ENCODE measurements around the gene NME2. TPM values are rescaled to one million over a fixed set of nuclear protein-coding genes. Genes with fewer than 3 reads are reported as not detected.

The NME2 gene
- total RNA-seq, 2 donors from 2014 or later: 219 to 256 TPM

DNA sequence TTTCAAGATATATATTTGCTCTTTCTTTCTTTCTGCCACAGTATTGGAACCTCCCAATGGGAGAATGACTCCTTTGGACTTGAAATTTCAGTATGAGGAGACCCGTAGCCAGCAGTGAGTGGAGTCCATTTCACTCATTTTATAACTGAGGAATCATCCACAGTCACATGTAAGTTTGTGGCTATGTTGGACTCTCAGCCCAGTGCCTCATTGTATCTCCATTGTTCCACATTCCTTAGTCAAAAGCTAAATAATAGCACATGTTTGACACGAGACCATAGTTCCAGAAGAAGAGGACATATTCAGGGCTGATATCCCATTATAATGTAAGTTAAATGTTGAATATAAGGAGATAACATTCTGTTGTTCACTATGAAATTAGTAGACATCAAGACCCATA, 32.8 kb upstream of the NME2 start:
- Mint-ChIP-seq H3K4me3 (no peak overlapping the region), H3K36me3 (ENCODE audit: low read depth) (peaks cover 3% of the 10 kb centered on the region), H3K27ac (no peak overlapping the region), H3K4me1 (no peaks in the 10 kb centered on the region), H3K27me3 (no peaks in the 10 kb centered on the region)
- ATAC-seq (no peak), DNase-seq (no peak)
- H3K9me3 ChIP-seq (ENCODE audit: control insufficient read depth, low read length, poor library complexity, severe bottlenecking): no peaks in the 10 kb centered on the region

DNA sequence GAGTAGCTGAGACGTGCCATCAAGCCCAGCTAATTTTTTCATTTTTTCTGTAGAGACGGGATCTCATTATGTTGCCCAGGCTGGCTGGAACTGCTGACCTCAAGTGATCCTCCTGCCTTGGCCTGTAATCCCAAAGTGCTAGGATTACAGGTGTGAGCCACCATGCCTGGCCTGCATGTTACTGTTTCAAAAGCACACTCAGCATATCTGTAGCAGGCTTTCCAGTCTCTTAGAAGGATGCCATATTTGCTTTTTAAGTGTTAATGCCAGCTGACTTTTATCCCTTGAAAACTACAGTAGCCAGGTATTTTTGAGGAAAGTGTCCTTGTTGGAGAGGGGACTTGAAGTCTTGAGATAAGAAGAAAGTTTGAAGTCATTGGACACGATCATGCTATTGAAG, 30.3 kb upstream of the NME2 start:
- no peak overlapping the region for H3K27ac Mint-ChIP-seq
- H3K9me3 ChIP-seq (ENCODE audit: control insufficient read depth, low read length, poor library complexity, severe bottlenecking): no peaks in the 10 kb centered on the region
- DNase-seq (no peak), ATAC-seq (no peak)
- no peaks in the 10 kb centered on the region for H3K27me3 Mint-ChIP-seq
- no peaks in the 10 kb centered on the region for H3K4me1 Mint-ChIP-seq
- H3K36me3 Mint-ChIP-seq (ENCODE audit: low read depth): peaks cover 3% of the 10 kb centered on the region
- no peak overlapping the region for H3K4me3 Mint-ChIP-seq

DNA sequence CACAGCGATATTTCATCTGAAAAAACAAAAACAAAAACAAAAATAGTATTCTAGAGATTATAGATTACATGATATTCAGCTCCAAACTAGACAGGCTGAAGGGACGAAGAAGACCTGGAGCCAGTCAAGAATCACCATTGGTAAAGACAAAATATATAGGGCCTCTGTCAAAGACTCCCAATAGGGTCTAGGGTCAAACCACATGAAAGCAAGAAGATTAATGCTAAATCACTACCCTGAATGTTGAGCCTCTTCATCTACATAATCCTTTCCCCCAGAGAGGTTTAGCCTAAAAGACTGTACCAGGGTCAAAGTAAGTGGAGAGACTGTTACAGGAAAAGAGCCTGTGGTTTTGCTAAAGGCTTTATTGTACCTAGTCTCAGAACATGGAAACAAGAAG, 23.6 kb upstream of the NME2 start:
- H3K9me3 ChIP-seq (ENCODE audit: control insufficient read depth, low read length, poor library complexity, severe bottlenecking): no peaks in the 10 kb centered on the region
- H3K36me3 Mint-ChIP-seq (ENCODE audit: low read depth): peaks cover 1% of the 10 kb centered on the region
- no peak for DNase-seq
- no peaks in the 10 kb centered on the region for H3K27me3 Mint-ChIP-seq
- no peak for ATAC-seq
- H3K27ac Mint-ChIP-seq: no peak overlapping the region
- H3K4me1 Mint-ChIP-seq: peaks cover 2% of the 10 kb centered on the region
- no peak overlapping the region for H3K4me3 Mint-ChIP-seq

DNA sequence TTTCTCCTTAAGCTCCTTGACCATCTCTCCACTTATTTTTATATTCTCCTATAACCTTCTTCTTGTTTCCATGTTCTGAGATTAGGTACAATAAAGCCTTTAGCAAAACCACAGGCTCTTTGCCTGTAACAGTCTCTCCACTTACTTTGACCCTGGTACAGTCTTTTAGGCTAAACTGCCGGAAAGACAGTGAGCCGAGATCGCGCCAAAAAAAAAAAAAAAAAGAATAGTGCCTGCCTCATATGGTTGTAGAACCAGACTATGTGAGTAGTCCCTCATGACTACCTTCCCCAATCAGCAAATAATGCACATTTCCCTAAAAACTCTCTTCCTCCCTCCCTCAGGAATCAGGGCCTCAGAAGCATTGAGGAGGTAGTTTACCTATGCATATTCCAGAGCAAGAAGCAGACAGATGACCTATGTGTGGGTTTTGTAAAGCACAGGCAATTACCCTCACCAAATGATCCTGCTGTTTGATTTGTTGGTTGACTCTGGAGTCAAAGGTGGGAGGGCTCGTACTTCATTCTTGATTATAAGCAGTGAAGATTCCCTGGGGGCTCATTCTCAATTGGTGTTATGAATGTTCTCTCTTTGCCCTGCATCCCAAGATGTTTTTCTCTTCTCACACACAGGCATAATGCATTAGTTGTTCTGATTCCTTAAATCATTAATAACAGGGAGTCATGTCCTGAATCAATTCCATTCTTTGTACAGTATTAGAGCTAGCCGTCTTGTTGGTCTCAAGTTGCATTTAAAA, 21.8 kb upstream of the NME2 start:
- Mint-ChIP-seq H3K4me1 (peaks cover 2% of the 10 kb centered on the region), H3K27me3 (no peaks in the 10 kb centered on the region), H3K27ac (no peak overlapping the region), H3K4me3 (no peak overlapping the region), H3K36me3 (ENCODE audit: low read depth) (no peaks in the 10 kb centered on the region)
- no peaks in the 10 kb centered on the region for H3K9me3 ChIP-seq (ENCODE audit: control insufficient read depth, low read length, poor library complexity, severe bottlenecking)
- DNase-seq (no peak), ATAC-seq (no peak)

DNA sequence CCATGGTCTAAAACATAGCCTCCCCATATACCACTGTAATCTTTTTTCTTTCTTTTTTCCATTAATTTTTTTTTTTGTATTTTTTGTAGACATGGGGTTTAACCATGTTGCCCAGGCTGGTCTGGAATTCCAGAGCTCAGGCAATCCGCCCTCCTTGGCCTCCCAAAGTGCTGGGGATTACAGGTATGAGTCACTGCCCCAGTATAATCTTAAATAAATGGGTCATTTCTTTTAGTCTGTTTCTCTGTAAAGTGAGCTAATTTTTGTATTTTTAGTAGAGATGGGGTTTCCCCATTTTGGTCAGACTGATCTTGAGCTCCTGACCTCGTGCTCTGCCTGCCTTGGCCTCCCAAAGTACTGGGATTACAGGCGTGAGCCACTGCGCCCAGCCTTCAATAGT, 18.6 kb upstream of the NME2 start:
- peaks cover 2% of the 10 kb centered on the region for H3K4me1 Mint-ChIP-seq
- no peaks in the 10 kb centered on the region for H3K27me3 Mint-ChIP-seq
- H3K9me3 ChIP-seq (ENCODE audit: control insufficient read depth, low read length, poor library complexity, severe bottlenecking): no peaks in the 10 kb centered on the region
- DNase-seq: no peak
- H3K27ac Mint-ChIP-seq: no peak overlapping the region
- H3K36me3 Mint-ChIP-seq (ENCODE audit: low read depth): no peaks in the 10 kb centered on the region
- no peak for ATAC-seq
- no peak overlapping the region for H3K4me3 Mint-ChIP-seq

DNA sequence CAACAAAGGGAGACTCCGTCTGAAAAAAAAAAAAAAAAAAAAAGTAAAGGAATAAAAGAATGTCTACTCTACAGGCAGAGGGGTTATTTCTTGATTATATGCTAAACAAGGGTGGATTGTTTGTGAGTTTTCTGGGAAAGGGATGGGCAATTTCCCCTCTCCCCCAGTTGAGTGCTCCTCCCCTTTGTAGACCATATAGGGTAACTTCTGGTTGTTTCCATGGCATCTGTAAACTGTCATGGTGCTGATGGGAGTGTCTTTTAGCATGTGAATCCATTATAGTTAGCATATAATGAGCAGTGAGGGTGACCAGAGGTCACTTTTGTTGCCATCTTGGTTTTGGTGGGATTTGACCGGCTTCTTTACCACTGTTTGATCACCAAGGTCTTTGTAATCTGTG, 17.0 kb upstream of the NME2 start:
- Mint-ChIP-seq H3K27me3 (no peaks in the 10 kb centered on the region), H3K4me3 (no peak overlapping the region), H3K36me3 (ENCODE audit: low read depth) (no peaks in the 10 kb centered on the region), H3K4me1 (peaks cover 2% of the 10 kb centered on the region), H3K27ac (no peak overlapping the region)
- ATAC-seq (no peak), DNase-seq (no peak)
- H3K9me3 ChIP-seq (ENCODE audit: control insufficient read depth, low read length, poor library complexity, severe bottlenecking): no peaks in the 10 kb centered on the region

DNA sequence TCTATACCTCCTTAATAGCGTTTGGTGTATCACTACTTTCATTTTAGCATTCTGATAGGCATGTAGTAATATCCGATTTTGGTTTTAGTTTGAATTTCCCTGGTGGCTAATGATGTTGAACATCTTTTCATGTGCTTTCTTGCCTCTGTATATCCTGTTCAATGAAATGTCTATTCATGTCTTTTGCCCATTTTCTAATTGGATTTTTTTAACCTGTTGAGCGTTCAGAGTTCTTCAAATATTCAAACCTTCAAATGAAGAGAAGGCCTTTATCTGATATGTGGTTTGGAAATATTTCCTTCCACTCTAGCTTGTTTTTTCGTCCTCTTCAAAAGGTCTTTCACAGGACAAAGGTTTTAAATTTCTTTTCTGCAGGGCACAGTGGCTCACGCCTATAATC, 15.3 kb upstream of the NME2 start:
- no peaks in the 10 kb centered on the region for H3K9me3 ChIP-seq (ENCODE audit: control insufficient read depth, low read length, poor library complexity, severe bottlenecking)
- Mint-ChIP-seq H3K27me3 (no peaks in the 10 kb centered on the region), H3K4me1 (peaks cover 7% of the 10 kb centered on the region), H3K36me3 (ENCODE audit: low read depth) (no peaks in the 10 kb centered on the region), H3K4me3 (no peak overlapping the region), H3K27ac (no peak overlapping the region)
- no peak for ATAC-seq
- DNase-seq: no peak

DNA sequence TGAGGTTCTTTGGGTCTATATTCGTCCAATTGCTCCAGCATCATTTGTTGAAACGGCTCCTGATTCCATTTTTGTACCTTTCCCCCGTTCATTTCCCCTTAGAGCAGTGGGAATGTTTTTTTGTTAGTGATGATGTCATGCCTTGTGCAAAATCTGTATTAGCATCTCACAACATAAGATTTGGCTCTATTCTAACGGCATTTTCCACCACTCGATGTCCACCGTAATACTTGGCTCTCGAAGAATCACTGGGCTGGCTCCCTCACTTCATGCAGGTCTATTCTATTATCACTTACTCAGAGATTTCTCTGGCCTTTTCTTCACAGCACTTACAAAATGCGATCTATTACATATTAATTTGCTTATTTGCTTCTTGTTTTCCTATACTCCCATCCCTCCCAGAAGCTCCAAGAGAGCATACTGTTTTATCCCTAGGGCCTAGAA, 13.4 kb upstream of the NME2 start:
- H3K27ac Mint-ChIP-seq: no peak overlapping the region
- H3K4me1 Mint-ChIP-seq: peaks cover 5% of the 10 kb centered on the region
- H3K9me3 ChIP-seq (ENCODE audit: control insufficient read depth, low read length, poor library complexity, severe bottlenecking): no peaks in the 10 kb centered on the region
- H3K27me3 Mint-ChIP-seq: no peaks in the 10 kb centered on the region
- no peaks in the 10 kb centered on the region for H3K36me3 Mint-ChIP-seq (ENCODE audit: low read depth)
- DNase-seq (no peak), ATAC-seq (no peak)
- H3K4me3 Mint-ChIP-seq: no peak overlapping the region

DNA sequence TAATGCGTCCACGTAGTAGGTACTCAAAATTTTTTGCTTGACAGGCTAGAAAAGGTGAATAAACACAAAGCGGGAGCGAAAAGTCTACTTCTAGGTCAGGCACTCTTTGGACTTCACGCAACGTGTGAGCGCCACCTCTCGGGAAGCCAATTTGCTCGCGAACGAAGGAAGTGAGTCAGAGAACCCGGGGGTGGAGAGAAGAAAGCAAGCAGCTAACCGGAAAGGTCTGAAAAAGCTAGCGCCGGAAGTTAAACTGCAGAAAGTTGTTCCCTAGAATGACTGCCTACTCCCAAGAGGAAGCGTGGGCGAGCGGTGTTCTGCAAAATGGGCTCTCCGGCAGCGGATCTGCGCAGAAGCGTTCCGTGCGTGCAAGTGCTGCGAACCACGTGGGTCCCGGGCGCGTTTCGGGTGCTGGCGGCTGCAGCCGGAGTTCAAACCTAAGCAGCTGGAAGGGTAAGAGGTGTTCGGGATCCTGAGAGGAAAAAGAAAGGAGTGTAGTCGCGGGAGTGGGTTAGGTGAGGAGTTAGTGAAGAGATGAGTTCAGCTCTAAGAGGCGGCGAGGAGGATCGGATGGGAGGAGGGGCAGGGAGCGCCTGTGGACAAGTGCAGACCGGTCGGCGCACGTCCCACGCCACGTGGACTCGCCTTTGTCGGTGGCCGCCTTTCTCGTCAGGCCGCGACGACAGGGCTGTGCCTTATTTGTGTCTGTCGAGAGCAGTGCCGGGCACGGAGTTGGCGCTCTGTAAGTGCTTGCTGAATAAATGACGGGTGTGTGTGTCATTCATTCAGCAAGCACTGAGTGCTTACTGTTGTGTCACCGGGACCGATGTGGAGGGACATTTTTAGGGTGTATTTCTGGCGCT, 12.8 kb upstream of the NME2 start, which contains the start of gene NME1:
Gene NME1 (plus strand): TSS at position 350 of the 863 bp plus-strand sequence. CDS start 2,096 bp downstream, outside the sequence.
- no peaks in the 10 kb centered on the region for H3K9me3 ChIP-seq (ENCODE audit: control insufficient read depth, low read length, poor library complexity, severe bottlenecking)
- no peak within 1 kb of the TSS for H3K4me3 Mint-ChIP-seq
- DNase-seq: peak; percentile 87 to 99 (median 94)
- peak; percentile 93 for ATAC-seq
- H3K27ac Mint-ChIP-seq: no peak within 1 kb of the TSS
- H3K4me1 Mint-ChIP-seq: peaks cover 5% of the 10 kb centered on the region
- H3K27me3 Mint-ChIP-seq: no peaks in the 10 kb centered on the region
- H3K36me3 Mint-ChIP-seq (ENCODE audit: low read depth): no peaks in the 10 kb centered on the region

DNA sequence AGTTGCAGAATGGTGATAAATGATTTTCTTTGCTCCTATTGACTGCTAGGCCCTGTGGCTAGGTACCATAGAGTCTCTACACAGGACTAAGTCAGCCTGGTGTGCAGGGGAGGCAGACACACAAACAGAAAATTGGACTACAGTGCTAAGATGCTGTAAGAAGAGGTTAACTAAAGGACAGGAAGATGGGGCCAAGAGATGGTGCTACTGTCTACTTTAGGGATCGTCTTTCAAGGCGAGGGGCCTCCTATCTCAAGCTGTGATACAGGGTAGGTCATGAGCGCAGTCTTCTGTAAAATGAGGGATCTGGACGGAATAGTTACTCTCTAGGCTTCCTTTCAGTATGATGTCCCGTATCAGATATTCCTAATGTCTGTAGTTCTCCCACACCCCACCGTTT, 12.0 kb upstream of the NME2 start:
- ATAC-seq: no peak
- no peak for DNase-seq
- Mint-ChIP-seq H3K4me1 (peaks cover 5% of the 10 kb centered on the region), H3K27ac (no peak overlapping the region), H3K4me3 (no peak overlapping the region), H3K27me3 (no peaks in the 10 kb centered on the region), H3K36me3 (ENCODE audit: low read depth) (no peaks in the 10 kb centered on the region)
- no peaks in the 10 kb centered on the region for H3K9me3 ChIP-seq (ENCODE audit: control insufficient read depth, low read length, poor library complexity, severe bottlenecking)

DNA sequence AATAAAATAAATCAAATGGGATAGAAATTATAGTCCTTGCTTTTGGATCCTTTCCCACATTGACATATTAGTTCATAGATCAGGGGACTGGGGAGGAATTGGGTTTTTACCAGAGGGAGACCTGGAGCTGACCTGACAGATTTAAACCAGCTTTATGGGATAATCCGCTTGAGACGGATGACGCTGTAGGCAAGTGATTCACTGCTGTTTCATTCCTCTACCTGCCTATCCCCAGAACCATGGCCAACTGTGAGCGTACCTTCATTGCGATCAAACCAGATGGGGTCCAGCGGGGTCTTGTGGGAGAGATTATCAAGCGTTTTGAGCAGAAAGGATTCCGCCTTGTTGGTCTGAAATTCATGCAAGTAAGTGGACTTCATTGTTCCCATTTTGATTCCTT, 10.8 kb upstream of the NME2 start:
- H3K9me3 ChIP-seq (ENCODE audit: control insufficient read depth, low read length, poor library complexity, severe bottlenecking): no peaks in the 10 kb centered on the region
- Mint-ChIP-seq H3K36me3 (ENCODE audit: low read depth) (no peaks in the 10 kb centered on the region), H3K4me1 (peaks cover 5% of the 10 kb centered on the region), H3K27me3 (no peaks in the 10 kb centered on the region), H3K4me3 (no peak overlapping the region), H3K27ac (no peak overlapping the region)
- ATAC-seq: no peak
- DNase-seq: no peak

DNA sequence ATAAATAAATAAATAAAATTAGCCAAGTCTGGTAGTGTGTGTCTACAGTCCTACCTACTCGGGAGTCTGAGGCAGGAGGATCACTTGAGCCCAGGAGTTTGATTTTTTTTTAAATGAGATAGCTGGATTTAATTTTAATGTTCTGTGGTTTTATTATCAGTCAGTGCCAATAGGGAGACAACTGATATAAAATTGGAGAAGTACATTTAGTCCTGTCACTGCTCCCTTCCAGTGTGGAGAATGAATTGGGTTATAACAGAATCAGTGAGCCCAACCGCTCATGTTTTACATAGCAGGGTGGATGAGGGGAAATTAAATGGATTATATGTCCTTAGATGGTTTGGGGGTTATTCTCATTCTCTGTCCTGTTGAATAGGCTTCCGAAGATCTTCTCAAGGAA, 6.6 kb upstream of the NME2 start:
- ATAC-seq (no peak), DNase-seq (no peak)
- H3K36me3 Mint-ChIP-seq (ENCODE audit: low read depth): peaks cover 4% of the 10 kb centered on the region
- no peaks in the 10 kb centered on the region for H3K27me3 Mint-ChIP-seq
- H3K4me1 Mint-ChIP-seq: peaks cover 5% of the 10 kb centered on the region
- H3K9me3 ChIP-seq (ENCODE audit: control insufficient read depth, low read length, poor library complexity, severe bottlenecking): no peaks in the 10 kb centered on the region
- H3K27ac Mint-ChIP-seq: no peak overlapping the region
- H3K4me3 Mint-ChIP-seq: no peak overlapping the region

DNA sequence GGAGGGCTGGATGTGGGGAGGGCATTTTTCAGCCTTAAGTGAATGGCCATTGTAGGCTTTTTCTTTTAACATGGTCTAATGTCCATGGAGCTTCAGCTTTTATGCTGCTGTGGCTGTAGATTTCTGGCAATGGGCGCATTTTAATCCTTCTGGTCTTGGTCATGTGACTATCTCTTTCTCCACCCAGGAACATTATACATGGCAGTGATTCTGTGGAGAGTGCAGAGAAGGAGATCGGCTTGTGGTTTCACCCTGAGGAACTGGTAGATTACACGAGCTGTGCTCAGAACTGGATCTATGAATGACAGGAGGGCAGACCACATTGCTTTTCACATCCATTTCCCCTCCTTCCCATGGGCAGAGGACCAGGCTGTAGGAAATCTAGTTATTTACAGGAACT, 4.7 kb upstream of the NME2 start:
- Mint-ChIP-seq H3K36me3 (ENCODE audit: low read depth) (peaks cover 7% of the 10 kb centered on the region), H3K4me3 (no peak overlapping the region), H3K27ac (peak overlapping the region; percentile 92), H3K27me3 (no peaks in the 10 kb centered on the region), H3K4me1 (peaks cover 6% of the 10 kb centered on the region)
- H3K9me3 ChIP-seq (ENCODE audit: control insufficient read depth, low read length, poor library complexity, severe bottlenecking): no peaks in the 10 kb centered on the region
- no peak for DNase-seq
- ATAC-seq: no peak

Data from T-helper 17 cell (primary cell).